ENCODE measurements around the gene CAMK2G.

Gene CAMK2G

GRCh38 chr10:73781548-73781878 is 92.8 kb downstream of the CAMK2G start:
- peak overlapping the region; percentile 88 for H3K27ac ChIP-seq
- TF ChIP-seq CTCF (conservative IDR thresholded peaks at IDR 0.05) = no peak

GRCh38 chr10:73780966-73781365 is 93.4 kb downstream of the CAMK2G start:
- no peak for TF ChIP-seq CTCF (conservative IDR thresholded peaks at IDR 0.05)
- H3K27ac ChIP-seq = peak overlapping the region; percentile 88

GRCh38 chr10:73780301-73780700 is 94.1 kb downstream of the CAMK2G start:
- no peak overlapping the region; the same call in 1 of the 2 replicates for H3K27ac ChIP-seq
- no peak for TF ChIP-seq CTCF (conservative IDR thresholded peaks at IDR 0.05)

GRCh38 chr10:73779539-73780197 is 94.7 kb downstream of the CAMK2G start:
- no peak overlapping the region for H3K27ac ChIP-seq
- no peak for TF ChIP-seq CTCF (conservative IDR thresholded peaks at IDR 0.05)

- no peak for TF ChIP-seq CTCF (conservative IDR thresholded peaks at IDR 0.05)
These were observed 95.3 kb downstream of the CAMK2G start for GRCh38 chr10:73779018-73779417.

GRCh38 chr10:73774637-73775036 is 99.7 kb downstream of the CAMK2G start:
- H3K27ac ChIP-seq = peak overlapping the region; percentile 94
- TF ChIP-seq CTCF (conservative IDR thresholded peaks at IDR 0.05) = peak; percentile 18; the same call in 1 of the 2 replicates

More at GRCh38 chr10:73779018-73779417, 95.3 kb downstream of the CAMK2G start:
- no peak overlapping the region for H3K27ac ChIP-seq

- H3K27ac ChIP-seq = peak overlapping the region; percentile 94
- no peak for TF ChIP-seq CTCF (conservative IDR thresholded peaks at IDR 0.05)
These were observed 101.0 kb downstream of the CAMK2G start for GRCh38 chr10:73773152-73773879.
